ENCODE measurements around the gene BRPF3. TPM values are rescaled to one million over a fixed set of nuclear protein-coding genes. Genes with fewer than 3 reads are reported as not detected.

Gene BRPF3
- total and polyA plus RNA-seq, 2 donors (not counting 3 experiments of a cell fraction or from before 2014, with no cell fraction given) = 30.5 to 35.7 TPM

GRCh38 chr6:36180126-36180525 lies 16.4 kb upstream of the BRPF3 start:
- CTCF ChIA-PET = interaction anchor here (1.3 kb wide), 1 partner anchor 12 kb away, joined by 3 read pairs; no protein-coding TSS in a partner anchor

GRCh38 chr6:36184311-36184710 lies 12.2 kb upstream of the BRPF3 start:
- CTCF ChIA-PET = no interaction called here
- H3K4me1 ChIP-seq (ENCODE audit: control insufficient read depth, extremely low read depth, insufficient read depth, low read length) = no peaks in the 10 kb centered on the region
- dilution Hi-C loops (cut with MboI; ENCODE audit: extremely low pct_ligation_motif_present, low sequenced_read_pairs) = no loop called here

More at GRCh38 chr6:36180126-36180525, 16.4 kb upstream of the BRPF3 start:
- BruUV-seq (replicated peaks) = no TSS peak
- Histone ChIP-seq H3K27me3 (ENCODE audit: control insufficient read depth in 2 of 2, insufficient read depth in 2 of 2, low read length in 2 of 2) (peaks cover 0 to 1% of the 10 kb centered on the region in 2 experiments), H3K27ac (ENCODE audit: insufficient read depth, low read depth, low read length) (no peak overlapping the region), H3K9ac (replicated peaks; ENCODE audit: extremely low read depth, insufficient read depth, low read length) (no peak overlapping the region), H3K4me1 (ENCODE audit: control insufficient read depth, extremely low read depth, insufficient read depth, low read length) (no peaks in the 10 kb centered on the region), H4K20me1 (replicated peaks; ENCODE audit: control insufficient read depth, extremely low read depth, insufficient read depth, low read length) (no peaks in the 10 kb centered on the region), H3K4me2 (ENCODE audit: insufficient read depth, low read length) (no peak overlapping the region), H2AFZ (ENCODE audit: low read depth, low read length) (no peak overlapping the region), H3K36me3 (ENCODE audit: control insufficient read depth in 2 of 2, extremely low read depth in 1 of 2, insufficient read depth in 2 of 2, low read length in 2 of 2) (no peaks in the 10 kb centered on the region), H3K9me3 (replicated peaks; ENCODE audit: control insufficient read depth, insufficient read depth, low read length) (no peaks in the 10 kb centered on the region), H3K79me2 (ENCODE audit: control insufficient read depth, insufficient read depth, low read length) (no peaks in the 10 kb centered on the region), H3K9me1 (replicated peaks; ENCODE audit: control insufficient read depth, extremely low read depth, insufficient read depth, low read length) (no peaks in the 10 kb centered on the region), H3K4me3 (replicated peaks in 1 of 3; ENCODE audit: insufficient read depth in 1 of 3, low read depth in 1 of 3, low read length in 3 of 3) (no peak overlapping the region)
- dilution Hi-C loops (cut with MboI; ENCODE audit: extremely low pct_ligation_motif_present, low sequenced_read_pairs) (no loop called here), intact Hi-C loops (cut with micrococcal nuclease) (no loop called here)
- DNase-seq (ENCODE audit: low read depth, low spot score) (no peak), FAIRE-seq (no peak)
- POLR2A ChIA-PET = no interaction called here
- no peak for TF ChIP-seq POLR2A (IDR thresholded peaks at IDR 0.05; ENCODE audit: low read depth, low read length)

More at GRCh38 chr6:36184311-36184710, 12.2 kb upstream of the BRPF3 start:
- FAIRE-seq (no peak), DNase-seq (ENCODE audit: low read depth, low spot score) (no peak)
- no peaks in the 10 kb centered on the region for H4K20me1 ChIP-seq (replicated peaks; ENCODE audit: control insufficient read depth, extremely low read depth, insufficient read depth, low read length)
- H3K36me3 ChIP-seq (ENCODE audit: control insufficient read depth in 2 of 2, extremely low read depth in 1 of 2, insufficient read depth in 2 of 2, low read length in 2 of 2) = no peaks in the 10 kb centered on the region
- H2AFZ ChIP-seq (ENCODE audit: low read depth, low read length) = no peak overlapping the region
- no peaks in the 10 kb centered on the region for H3K9me1 ChIP-seq (replicated peaks; ENCODE audit: control insufficient read depth, extremely low read depth, insufficient read depth, low read length)
- H3K9me3 ChIP-seq (replicated peaks; ENCODE audit: control insufficient read depth, insufficient read depth, low read length) = no peaks in the 10 kb centered on the region
- intact Hi-C loops (cut with micrococcal nuclease) = no loop called here
- no peak for TF ChIP-seq POLR2A (IDR thresholded peaks at IDR 0.05; ENCODE audit: low read depth, low read length)
- no peak overlapping the region for H3K9ac ChIP-seq (replicated peaks; ENCODE audit: extremely low read depth, insufficient read depth, low read length)
- BruUV-seq (replicated peaks) = no TSS peak
- POLR2A ChIA-PET = no interaction called here
- H3K4me2 ChIP-seq (ENCODE audit: insufficient read depth, low read length) = no peak overlapping the region
- no peaks in the 10 kb centered on the region for H3K79me2 ChIP-seq (ENCODE audit: control insufficient read depth, insufficient read depth, low read length)
- no peak overlapping the region for H3K4me3 ChIP-seq (replicated peaks in 1 of 3; ENCODE audit: insufficient read depth in 1 of 3, low read depth in 1 of 3, low read length in 3 of 3)
- no peak overlapping the region for H3K27ac ChIP-seq (ENCODE audit: insufficient read depth, low read depth, low read length)
- no peaks in the 10 kb centered on the region for H3K27me3 ChIP-seq (ENCODE audit: control insufficient read depth in 2 of 2, insufficient read depth in 2 of 2, low read length in 2 of 2)

Data from endothelial cell of umbilical vein (primary cell).